Heart right ventricle (tissue), 16 donors: ENCODE measurements around the gene ZC3HAV1L. TPM values are rescaled to one million over a fixed set of nuclear protein-coding genes. Genes with fewer than 3 reads are reported as not detected.
A peak's percentile ranks its signal among the peaks of the same experiment; 100 is the strongest.

Experiments used
- ATAC-seq, 8 donors: fragments of 200-7000 bp; cut with Tn5 transposase; one replicate each; pipeline ENCODE4 v1.9.1; 2020; ENCODE audit warnings: mild to moderate bottlenecking in 8 of 8, moderate library complexity in 8 of 8, moderate number of reproducible peaks in 1 of 8
- DNase-seq, 2 donors: peaks; one replicate each; pipeline ENCODE4 v3.0.0-alpha.2; 2020
- H3K27ac ChIP-seq, 10 donors: fragments of 200-600 bp; sonication (generic) in 2 of 10; one replicate each; pipeline versions ENCODE4 v1.5.0 to v1.8.0; 2020 to 2022; ENCODE audit warnings: mild to moderate bottlenecking in 3 of 10
- H3K27me3 ChIP-seq, 7 donors: fragments of 200-600 bp; one replicate each; pipeline ENCODE4 v1.8.0; 2021 to 2022; ENCODE audit warnings: mild to moderate bottlenecking in 2 of 7
- H3K36me3 ChIP-seq, 9 donors: fragments of 200-600 bp; sonication (generic) in 1 of 9; one replicate each; pipeline versions ENCODE4 v1.5.0 to v1.8.0; 2020 to 2022; ENCODE audit warnings: mild to moderate bottlenecking in 2 of 9
- H3K4me1 ChIP-seq, 9 donors: fragments of 200-600 bp; sonication (generic) in 1 of 9; one replicate each; pipeline versions ENCODE4 v1.5.0 to v1.8.0; 2020 to 2022; ENCODE audit warnings: mild to moderate bottlenecking in 4 of 9
- H3K4me3 ChIP-seq, 10 donors: fragments of 200-600 bp; sonication (generic) in 2 of 10; one replicate each; pipeline versions ENCODE4 v1.5.0 to v1.8.0; 2020 to 2022; ENCODE audit warnings: mild to moderate bottlenecking in 7 of 10, moderate library complexity in 2 of 10
- H3K9me3 ChIP-seq, 11 donors: fragments of 200-600 bp in 10 of 11; sonication (generic) in 2 of 11; one replicate each; pipeline versions ENCODE4 v1.5.0 to v1.8.0; 2013 to 2022; ENCODE audit warnings: mild to moderate bottlenecking in 2 of 11, control low read depth in 1 of 11, moderate library complexity in 1 of 11
- CTCF ChIP-seq, 9 donors: fragments of 200-600 bp; sonication (generic) in 2 of 9; IDR thresholded peaks; one replicate each; pipeline versions ENCODE4 v1.5.0 to v1.8.0; 2021 to 2022; ENCODE audit warnings: antibody characterized with exemption in 9 of 9, mild to moderate bottlenecking in 5 of 9, moderate library complexity in 1 of 9
- WGBS, 2 donors: extraction: QIAGEN DNeasy Blood & Tissue Kit; methylation state at CpG; one replicate each; pipeline ENCODE4 v1.1.7; 2013; ENCODE audit warnings: inconsistent platforms in 1 of 2; 5-methylcytosine and 5-hydroxymethylcytosine counted together
- intact Hi-C, 10 donors: fragments of 100-400 bp; cut with DNase I; formaldehyde crosslinking; loops; one replicate each; pipeline versions ENCODE4 v1.11.1 to v1.14.2; 2022
- polyA plus RNA-seq, 2 donors: library from polyadenylated mRNA; stranded (reverse); fragments of 200-250 nt; gene quantifications; one replicate each; pipeline ENCODE4 v1.2.3, GENCODE V29; 2013
- total RNA-seq, 10 donors: library from RNA; stranded (reverse); fragmentation: NEBNext Ultra II Directional in 3 of 10; extraction: Animal tissue kit (Norgen Biotek cat#: 25700) in 3 of 10; gene quantifications; one replicate each; pipeline versions ENCODE4 v1.2.1 to v1.2.4, GENCODE V29; 2021 to 2023
- donor health status: Arrhythmogenic right ventricular cardiomyopathy.
- donor health status: ischemic (EF 13 %, LVEDD 7.1; RV severe dilation, severe dysfunction).
- donor health status: healthy with polysubstance abuse.
- donor health status: DM: no; HTN: yes; CAD: no.
- donor health status: DM: no; HTN: no; CAD: no.
- donor health status: ischemic (EF 25% LVEDD 6.9; RV normal size, moderate dysfunction).
- donor health status: ischemic (EF 25% LVEDD 5.7; RV mildly dilated, moderate dysfunction).
- donor health status: healthy.
- donor health status: DM: yes; HTN: yes; CAD: no.
- donor health status: Ischemic cardiomyopathy.
- donor health status: ischemic (EF 35%, LVEDD 5.7; RV mildly dilated, moderate dysfunction).
- donor health status: nonischemic (EF 11% LVEDD 7.7; RV severe dilation, severe dysfunction).
- donor health status: DM: yes; HTN: yes; CAD: no.
- donor health status: PGD.
- donor health status: ischemic (EF 29% LVEDD 5.4; RV normal size, mild dysfunction).
- donor health status: nonischemic (EF 23%, LVEDD 6.1; RV moderate dilation, normal function).

The ZC3HAV1L gene
- total and polyA plus RNA-seq, 12 donors: 0.39 to 5.8 (median 2.3) TPM

- intact Hi-C loops: loop anchor here in 1 of 10 donors (5.0 kb wide), 1 partner anchor 1502 kb away; no protein-coding TSS in a partner anchor
- 85% methylated on average over 3 of the region's 3 CpGs for WGBS, 2 donors
- DNase-seq (no peak), ATAC-seq (no peak)
- TF ChIP-seq CTCF (IDR thresholded peaks at IDR 0.05): no peak
- no peak overlapping the region for H3K4me3 ChIP-seq
- no peaks in the 10 kb centered on the region for H3K36me3 ChIP-seq
- H3K27me3 ChIP-seq: peaks cover 0 to 4% (median 0%) of the 10 kb centered on the region in 7 donors
- peaks cover 0 to 9% (median 0%) of the 10 kb centered on the region in 11 donors for H3K9me3 ChIP-seq
- no peaks in the 10 kb centered on the region for H3K4me1 ChIP-seq
- no peak overlapping the region for H3K27ac ChIP-seq
These were observed 36.4 kb downstream of the ZC3HAV1L start for GRCh38 chr7:138999414-138999813.

GRCh38 chr7:138992052-138992531 lies 43.8 kb downstream of the ZC3HAV1L start:
- peak in 3 of 8 donors; percentile 44 to 71 (median 57) for ATAC-seq

GRCh38 chr7:138987686-138988085 lies 48.2 kb downstream of the ZC3HAV1L start:
- Histone ChIP-seq H3K9me3 (peaks cover 0 to 21% (median 11%) of the 10 kb centered on the region in 11 donors), H3K4me3 (no peak overlapping the region), H3K27me3 (peaks cover 0 to under 1% (median 0%) of the 10 kb centered on the region in 7 donors), H3K4me1 (no peaks in the 10 kb centered on the region), H3K36me3 (no peaks in the 10 kb centered on the region), H3K27ac (no peak overlapping the region)
- ATAC-seq (no peak), DNase-seq (no peak)
- intact Hi-C loops: loop anchor here in 2 of 10 donors (10.0 kb wide), 1 partner anchor 103 kb away; no protein-coding TSS in a partner anchor
- WGBS, 2 donors: 100% methylated on average over 1 of the region's 1 CpG
- no peak for TF ChIP-seq CTCF (IDR thresholded peaks at IDR 0.05)

More at GRCh38 chr7:138992052-138992531, 43.8 kb downstream of the ZC3HAV1L start:
- no peaks in the 10 kb centered on the region for H3K27me3 ChIP-seq
- no peak for TF ChIP-seq CTCF (IDR thresholded peaks at IDR 0.05)
- 50 to 68% methylated on average over 8 of the region's 8 CpGs for WGBS, 2 donors
- intact Hi-C loops: no loop called here
- H3K4me3 ChIP-seq: no peak overlapping the region
- H3K27ac ChIP-seq: no peak overlapping the region
- no peaks in the 10 kb centered on the region for H3K36me3 ChIP-seq
- H3K9me3 ChIP-seq: peaks cover 0 to 17% (median 11%) of the 10 kb centered on the region in 11 donors
- no peaks in the 10 kb centered on the region for H3K4me1 ChIP-seq
- no peak for DNase-seq

GRCh38 chr7:138982204-138982623 lies 53.6 kb downstream of the ZC3HAV1L start:
- DNase-seq: no peak
- no peak for TF ChIP-seq CTCF (IDR thresholded peaks at IDR 0.05)
- intact Hi-C loops: loop anchor here in 7 of 10 donors (5.0 to 10.0 kb wide), 4 partner anchors 85 to 100 kb away; no protein-coding TSS in a partner anchor
- peak overlapping the region in 1 of 10 donors; percentile 25 for H3K27ac ChIP-seq
- peaks cover 0 to 20% (median 10%) of the 10 kb centered on the region in 9 donors for H3K4me1 ChIP-seq
- peaks cover 0 to 8% (median 1%) of the 10 kb centered on the region in 11 donors for H3K9me3 ChIP-seq
- ATAC-seq: no peak
- 41 to 46% methylated on average over 14 of the region's 14 CpGs for WGBS, 2 donors
- peak overlapping the region in 8 of 10 donors; percentile 27 to 73 (median 60) for H3K4me3 ChIP-seq
- H3K27me3 ChIP-seq: peaks cover 0 to 37% (median 0%) of the 10 kb centered on the region in 7 donors
- H3K36me3 ChIP-seq: no peaks in the 10 kb centered on the region
